Mucosa of descending colon (tissue), 3 donors: ENCODE measurements around the gene GET4. TPM values are rescaled to one million over a fixed set of nuclear protein-coding genes. Genes with fewer than 3 reads are reported as not detected.
"Not testable (repeated sequence)": the region's sequence is repeated elsewhere in the genome, so short reads cannot be mapped to it uniquely, and the experiment has no call there.

ENCODE experiments used
- ATAC-seq: fragments of 200-7000 bp; cut with Tn5 transposase; one replicate; pipeline ENCODE4 v1.9.1; 2020; ENCODE audit warnings: mild to moderate bottlenecking, moderate library complexity
- DNase-seq, 3 donors: peaks; one replicate each; pipeline ENCODE4 v3.0.0-alpha.2; 2020
- H3K36me3 ChIP-seq: fragments of 200-600 bp; one replicate; pipeline ENCODE4 v1.8.0; 2021; ENCODE audit warnings: low read depth, mild to moderate bottlenecking
- H3K4me1 ChIP-seq: fragments of 200-600 bp; one replicate; pipeline ENCODE4 v1.8.0; 2021; ENCODE audit warnings: low read depth, mild to moderate bottlenecking
- H3K4me3 ChIP-seq: fragments of 200-600 bp; one replicate; pipeline ENCODE4 v1.8.0; 2021; ENCODE audit warnings: mild to moderate bottlenecking
- H3K9me3 ChIP-seq: fragments of 200-600 bp; one replicate; pipeline ENCODE4 v1.8.0; 2021; ENCODE audit warnings: mild to moderate bottlenecking
- CTCF ChIP-seq: fragments of 200-600 bp; IDR thresholded peaks from one replicate; pipeline ENCODE4 v1.8.0; 2022; ENCODE audit warnings: antibody characterized with exemption, mild to moderate bottlenecking
- intact Hi-C, 2 donors: fragments of 100-400 bp; cut with DNase I in 1 of 2; cut with micrococcal nuclease in 1 of 2; formaldehyde crosslinking; loops; one replicate each; pipeline versions ENCODE4 v1.11.0 to v1.11.1; 2022; cut with DNase I, micrococcal nuclease
- total RNA-seq, 3 donors: library from RNA; stranded (reverse); fragmentation: NEBNext Ultra II Directional in 2 of 3; extraction: Animal tissue kit (Norgen Biotek cat#: 25700) in 2 of 3; gene quantifications; one replicate each; pipeline versions ENCODE4 v1.2.1 to v1.2.4, GENCODE V29; 2021 to 2023
- donor health status: DM: no; HTN: no; CAD: no; lungs with moderate emphysema.
- donor health status: DM: no; HTN: no; CAD: no.
- donor health status: DM: no; HTN: yes; CAD: no.

GET4 gene
- total RNA-seq, 3 donors from 2014 or later = 36.9 to 48.8 (median 48.2) TPM

GRCh38 chr7:867406-868188 lies 8.8 kb upstream of the GET4 start:
- Histone ChIP-seq H3K36me3 (no peaks in the 10 kb centered on the region), H3K4me1 (peaks cover 14% of the 10 kb centered on the region), H3K9me3 (no peaks in the 10 kb centered on the region), H3K4me3 (no peak overlapping the region)
- ATAC-seq (peak; percentile 94), DNase-seq (peak; percentile 85 to 88 (median 88))
- no peak for TF ChIP-seq CTCF
- intact Hi-C loops = loop anchor here in 1 of 2 donors (10.0 kb wide), 1 partner anchor 83 kb away; no protein-coding TSS in a partner anchor

DNA sequence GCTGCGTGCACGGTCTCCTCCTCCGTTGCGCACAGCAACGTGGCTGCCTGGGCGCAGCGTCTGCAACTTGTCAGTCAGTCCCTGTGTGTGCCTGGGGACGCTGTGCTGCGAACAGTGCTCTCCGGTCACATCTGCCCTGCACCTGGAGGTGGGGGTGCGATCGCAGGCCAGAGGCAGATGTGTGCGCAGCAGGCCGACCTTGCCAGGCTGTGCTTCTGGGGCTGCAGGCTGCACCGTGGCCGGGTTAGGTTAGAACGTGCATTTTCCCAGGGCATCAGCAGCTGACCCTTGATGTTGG lies 8.2 kb upstream of the GET4 start:
- no peak for ATAC-seq
- Histone ChIP-seq H3K9me3 (no peaks in the 10 kb centered on the region), H3K4me1 (peaks cover 14% of the 10 kb centered on the region), H3K4me3 (no peak overlapping the region), H3K36me3 (no peaks in the 10 kb centered on the region)
- no peak for DNase-seq
- no peak for TF ChIP-seq CTCF
- intact Hi-C loops = loop anchor here in 1 of 2 donors (10.0 kb wide), 1 partner anchor 83 kb away; no protein-coding TSS in a partner anchor

- DNase-seq (no peak), ATAC-seq (no peak)
- no peaks in the 10 kb centered on the region for H3K9me3 ChIP-seq
- H3K4me3 ChIP-seq = no peak overlapping the region
- intact Hi-C loops = loop anchor here in 1 of 2 donors (10.0 kb wide), 1 partner anchor 85 kb away; no protein-coding TSS in a partner anchor
- H3K4me1 ChIP-seq = peaks cover 18% of the 10 kb centered on the region
- no peaks in the 10 kb centered on the region for H3K36me3 ChIP-seq
- TF ChIP-seq CTCF = no peak
Measured at GRCh38 chr7:869348-869747, 7.0 kb upstream of the GET4 start.

- no peaks in the 10 kb centered on the region for H3K9me3 ChIP-seq
- DNase-seq = no peak
- H3K36me3 ChIP-seq = peaks cover 4% of the 10 kb centered on the region
- ATAC-seq = no peak
- intact Hi-C loops = loop anchor here in 1 of 2 donors (5.0 kb wide), 1 partner anchor 85 kb away; no protein-coding TSS in a partner anchor
- no peak overlapping the region for H3K4me3 ChIP-seq
- peaks cover 16% of the 10 kb centered on the region for H3K4me1 ChIP-seq
- no peak for TF ChIP-seq CTCF
Measured at GRCh38 chr7:871900-872537, 4.3 kb upstream of the GET4 start.

DNA sequence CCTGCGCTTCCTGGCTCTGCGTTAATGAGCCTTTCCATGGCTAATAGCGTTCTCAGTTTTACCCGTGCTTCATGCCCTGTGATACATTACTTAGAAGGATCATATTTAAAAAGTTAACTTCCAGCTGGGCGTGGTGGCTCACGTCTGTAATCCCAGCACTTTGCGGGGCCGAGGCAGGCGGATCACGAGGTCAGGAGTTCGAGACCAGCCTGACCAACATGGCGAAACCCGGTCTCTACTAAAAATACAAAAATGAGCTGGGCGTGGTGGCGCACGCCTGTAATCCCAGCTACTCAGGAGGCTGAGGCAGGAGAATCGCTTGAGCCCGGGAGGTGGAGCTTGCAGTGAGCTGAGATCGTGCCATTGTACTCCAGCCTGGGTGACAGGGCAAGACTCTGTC lies 3.7 kb upstream of the GET4 start:
- not testable (repeated sequence) for H3K9me3 ChIP-seq, H3K4me3 ChIP-seq, H3K4me1 ChIP-seq, H3K36me3 ChIP-seq, DNase-seq, ATAC-seq
- intact Hi-C loops = loop anchor here in 1 of 2 donors (5.0 kb wide), 1 partner anchor 85 kb away; no protein-coding TSS in a partner anchor

DNA sequence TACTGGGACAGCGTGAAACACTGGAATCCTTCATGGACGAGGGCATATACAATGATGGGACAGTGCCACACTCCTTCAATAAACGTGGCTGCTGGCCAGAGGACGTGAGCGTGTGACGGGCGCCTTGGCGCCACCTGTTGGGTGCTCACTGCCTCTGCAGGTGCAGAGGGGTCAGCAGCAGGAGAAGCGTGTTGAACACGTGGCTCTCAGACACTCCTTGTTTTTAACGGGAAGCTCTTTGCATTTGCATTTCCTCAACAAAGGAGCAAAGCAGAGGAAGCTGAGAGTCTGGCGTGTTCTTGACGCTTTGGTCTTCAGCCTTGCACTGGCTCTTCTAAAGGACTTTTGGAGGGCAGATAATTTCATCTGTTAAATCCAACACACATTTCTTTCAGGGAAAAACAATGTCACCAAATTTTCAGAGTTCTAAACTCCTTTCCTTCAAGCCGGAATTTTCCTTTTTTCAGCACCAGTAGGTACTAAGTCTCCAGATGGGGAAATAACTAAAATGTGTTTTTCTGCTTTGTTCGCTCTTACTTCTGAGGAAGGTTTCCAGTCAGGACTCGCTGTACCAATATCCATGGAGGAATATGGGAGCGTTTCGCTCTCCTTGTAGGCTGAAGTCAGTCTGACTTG lies 2.9 kb upstream of the GET4 start:
- peaks cover 10% of the 10 kb centered on the region for H3K4me1 ChIP-seq
- intact Hi-C loops = loop anchor here in 1 of 2 donors (5.0 kb wide), 1 partner anchor 86 kb away; no protein-coding TSS in a partner anchor
- ATAC-seq = peak; percentile 73
- DNase-seq = peak; percentile 85 to 91 (median 87)
- no peak overlapping the region for H3K4me3 ChIP-seq
- peaks cover 4% of the 10 kb centered on the region for H3K36me3 ChIP-seq
- TF ChIP-seq CTCF = peak; percentile 92
- H3K9me3 ChIP-seq = no peaks in the 10 kb centered on the region
